NCI-H526 treated with DMSO at 0.1 percent for 48 hours (cell line): ENCODE measurements around the gene FMN1.
A peak's percentile ranks its signal among the peaks of the same experiment; 100 is the strongest.

ENCODE experiments used
- DNase-seq: peaks from one replicate; lab custom pipeline; 2025; lab: John Stamatoyannopoulos, UW

FMN1 gene

GRCh38 chr15:32919749-32920414 is 274.6 kb downstream of the FMN1 start:
- DNase-seq: no peak

- DNase-seq: no peak
These were observed 276.0 kb downstream of the FMN1 start for GRCh38 chr15:32918547-32918946.

- no peak for DNase-seq
These were observed 283.7 kb downstream of the FMN1 start for GRCh38 chr15:32910839-32911238.

DNA sequence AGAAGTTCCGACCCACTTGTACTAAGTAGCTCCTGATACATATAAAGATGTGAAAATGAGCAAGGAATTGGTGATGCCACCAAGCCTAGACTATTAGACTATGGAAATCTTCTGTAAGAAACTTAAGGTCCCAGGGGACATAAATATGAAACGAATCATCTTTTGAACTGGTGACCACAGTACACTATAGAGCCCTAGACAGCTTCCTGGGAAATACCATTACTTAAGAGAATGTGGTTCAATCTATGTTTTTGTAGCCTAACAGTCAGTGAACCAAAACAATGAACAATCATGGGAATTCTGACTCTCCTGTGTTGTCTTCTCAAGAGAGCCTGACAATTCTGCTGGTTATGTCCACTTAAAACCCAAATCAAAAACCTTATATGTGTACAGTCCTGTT is 285.1 kb downstream of the FMN1 start:
- DNase-seq: no peak

DNA sequence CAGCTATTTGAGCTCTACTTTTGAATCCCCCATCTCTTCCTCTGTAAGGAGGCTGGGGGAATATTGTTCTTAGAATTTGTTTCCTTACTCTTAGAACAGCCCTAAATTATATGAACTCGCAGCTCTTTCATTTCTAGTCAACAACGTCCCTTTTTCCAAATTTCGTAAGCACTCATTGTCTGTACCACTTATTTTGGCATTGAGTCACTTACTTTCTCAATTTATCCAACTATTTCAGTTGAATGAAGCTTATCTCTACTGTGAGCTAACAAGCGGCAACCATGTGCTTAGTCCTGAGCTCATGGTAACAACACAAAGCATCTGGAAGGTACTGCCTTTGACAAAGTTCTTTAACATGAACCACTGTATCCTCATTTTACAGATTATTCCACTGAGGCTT is 285.6 kb downstream of the FMN1 start:
- no peak for DNase-seq

GRCh38 chr15:32908135-32908801 is 286.2 kb downstream of the FMN1 start:
- DNase-seq: no peak

GRCh38 chr15:32905481-32905880 is 289.0 kb downstream of the FMN1 start:
- no peak for DNase-seq

GRCh38 chr15:32904448-32904847 is 290.1 kb downstream of the FMN1 start:
- DNase-seq: no peak

GRCh38 chr15:32903591-32904290 is 290.8 kb downstream of the FMN1 start:
- no peak for DNase-seq

DNA sequence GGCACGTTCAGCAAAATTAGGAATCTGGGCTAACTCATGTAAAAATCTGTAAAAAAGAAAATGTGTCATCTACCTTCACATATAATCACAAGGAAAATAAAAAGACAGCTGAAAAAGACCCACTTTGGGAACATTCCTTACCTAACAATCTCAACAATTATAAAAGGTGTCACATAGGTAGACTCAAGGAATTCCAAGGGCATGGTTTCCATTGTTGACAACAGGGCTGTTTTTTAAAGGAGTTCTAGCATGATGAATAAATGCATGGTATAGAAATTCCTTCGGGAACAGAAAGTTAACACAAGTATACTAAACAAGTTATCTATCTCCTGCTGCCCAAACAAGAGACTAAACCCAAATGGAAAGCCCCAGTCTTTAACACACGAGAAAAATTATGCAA is 292.5 kb downstream of the FMN1 start:
- DNase-seq: no peak

- no peak for DNase-seq
These were observed 293.3 kb downstream of the FMN1 start for GRCh38 chr15:32901192-32901591.

DNA sequence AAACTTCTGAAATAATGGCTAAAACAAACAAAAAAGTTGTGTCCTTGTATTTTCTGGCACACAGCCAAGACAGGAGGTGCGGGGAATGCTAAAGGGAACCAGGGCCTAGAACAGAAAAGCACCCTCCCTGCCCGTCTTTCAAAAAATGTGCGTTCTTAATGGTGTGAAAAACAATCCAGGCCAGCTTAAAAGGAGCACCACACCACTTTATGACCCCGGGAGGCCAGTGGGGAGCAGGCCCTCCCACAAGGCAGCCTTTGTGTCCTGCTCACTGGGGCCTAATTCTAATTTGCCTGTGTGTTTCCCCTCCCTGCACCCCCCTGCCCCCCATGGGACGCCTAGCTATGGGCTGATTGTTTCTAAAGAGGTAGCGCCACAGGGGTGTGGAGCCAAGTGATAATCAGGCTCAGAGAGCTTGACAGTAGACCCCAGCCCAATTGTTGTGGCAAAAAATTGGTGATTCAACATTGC is 295.4 kb downstream of the FMN1 start:
- DNase-seq: peak; percentile 68

DNA sequence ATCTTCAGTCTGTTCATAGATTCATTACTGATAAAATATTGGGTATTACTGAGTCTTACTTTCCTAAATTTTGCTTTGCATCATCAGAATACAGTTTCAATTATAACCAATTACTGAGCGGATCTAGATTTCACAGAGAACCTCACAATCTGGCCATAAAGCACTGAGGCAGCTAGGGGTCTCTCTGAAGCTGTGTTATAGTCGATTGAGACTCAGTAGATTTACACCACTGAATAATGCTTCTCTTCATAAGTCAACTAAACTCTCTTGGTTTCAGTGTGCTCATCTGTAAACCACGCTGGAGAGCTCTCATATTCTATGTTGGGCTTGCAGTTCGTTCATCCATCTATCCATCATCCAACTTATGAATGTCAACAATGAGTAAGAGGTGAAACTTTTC is 296.1 kb downstream of the FMN1 start:
- DNase-seq: no peak

GRCh38 chr15:32893421-32893820 is 301.1 kb downstream of the FMN1 start:
- no peak for DNase-seq

- DNase-seq: no peak
These were observed 305.3 kb downstream of the FMN1 start for GRCh38 chr15:32889214-32889613.

DNA sequence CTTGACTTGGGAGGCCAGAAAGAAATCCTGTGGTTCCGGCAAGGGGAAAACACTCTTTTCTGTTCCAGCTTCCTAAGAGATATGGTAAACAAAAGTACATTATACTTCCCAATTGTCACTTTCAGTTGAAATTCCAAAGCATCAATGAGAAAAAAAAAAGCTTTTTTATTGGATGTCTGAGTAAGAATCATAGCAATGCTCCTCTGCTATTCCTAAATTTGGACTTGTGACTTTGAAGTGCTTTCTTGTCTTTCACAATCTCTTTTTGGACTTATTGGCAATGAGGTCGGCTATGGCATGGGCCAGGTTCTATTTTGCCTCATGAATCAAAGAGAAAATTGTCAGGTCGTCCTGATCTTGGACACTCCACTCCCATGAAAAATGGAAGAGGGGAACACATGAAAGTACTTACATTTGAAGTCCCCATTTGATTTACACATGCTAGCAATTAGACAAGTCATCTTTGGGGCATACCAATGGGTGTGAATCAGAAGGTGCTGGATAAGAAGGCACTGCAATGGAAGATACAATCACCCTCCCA is 306.2 kb downstream of the FMN1 start:
- no peak for DNase-seq

GRCh38 chr15:32887090-32887489 is 307.4 kb downstream of the FMN1 start:
- DNase-seq: no peak

GRCh38 chr15:32886459-32886858 is 308.1 kb downstream of the FMN1 start:
- DNase-seq: no peak

GRCh38 chr15:32885713-32886112 is 308.8 kb downstream of the FMN1 start:
- DNase-seq: no peak

GRCh38 chr15:32884146-32884545 is 310.4 kb downstream of the FMN1 start:
- DNase-seq: no peak

GRCh38 chr15:32882955-32883354 is 311.6 kb downstream of the FMN1 start:
- no peak for DNase-seq

GRCh38 chr15:32881528-32881927 is 313.0 kb downstream of the FMN1 start:
- DNase-seq: no peak

GRCh38 chr15:32880642-32881041 is 313.9 kb downstream of the FMN1 start:
- DNase-seq: no peak
